OCI-LY3 (cell line): Measurements from ENCODE around the gene FAM13A.

Experiments used
- CTCF ChIP-seq: fragments of 200-600, 300-600 bp; sonication (generic); IDR thresholded peaks from 2 replicates; pipeline ENCODE4 v1.5.1; 2014; ENCODE audit warnings: antibody characterized with exemption, low read length, low read depth
- EZH2phosphoT487 ChIP-seq: fragments of 200-600 bp; shearing (Covaris generic); IDR thresholded peaks from 2 replicates; pipeline ENCODE4 v1.6.1; 2018; ENCODE audit warnings: antibody characterized with exemption, mixed run types, low read depth

GRCh38 chr4:88757067-88757466 is 299.9 kb downstream of the FAM13A start:
- no peak for TF ChIP-seq CTCF
- no peak for TF ChIP-seq EZH2phosphoT487
